ENCODE data around the gene PTPN4.

The PTPN4 gene

DNA sequence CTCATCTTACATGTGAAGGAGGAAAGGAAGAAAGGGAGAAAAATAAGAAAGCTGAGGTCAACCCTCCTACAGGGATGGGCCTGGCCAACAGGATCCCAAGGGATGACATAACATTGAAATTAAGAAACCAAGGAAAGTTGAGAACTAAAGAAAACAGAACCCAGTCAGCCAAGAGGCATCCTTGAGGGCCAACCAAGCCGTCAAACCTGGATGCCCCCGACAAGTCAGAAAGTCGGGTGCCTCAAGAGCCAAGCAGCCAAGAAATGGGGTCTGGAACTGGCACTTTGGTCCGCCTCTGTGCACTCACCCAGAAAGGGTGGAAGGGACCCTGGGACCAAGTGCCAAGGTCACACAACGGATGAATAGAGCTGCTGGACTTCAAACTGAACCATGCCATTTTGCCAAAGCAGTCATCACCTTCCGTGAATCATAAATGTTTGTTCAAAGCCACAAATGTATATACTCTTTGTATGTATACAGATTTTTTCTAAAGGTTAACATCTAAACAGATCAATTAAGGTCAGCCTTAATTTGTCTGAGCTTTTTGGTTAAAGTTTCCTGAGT, 27.0 kb upstream of the PTPN4 start:
- DNase-seq, result no peak

DNA sequence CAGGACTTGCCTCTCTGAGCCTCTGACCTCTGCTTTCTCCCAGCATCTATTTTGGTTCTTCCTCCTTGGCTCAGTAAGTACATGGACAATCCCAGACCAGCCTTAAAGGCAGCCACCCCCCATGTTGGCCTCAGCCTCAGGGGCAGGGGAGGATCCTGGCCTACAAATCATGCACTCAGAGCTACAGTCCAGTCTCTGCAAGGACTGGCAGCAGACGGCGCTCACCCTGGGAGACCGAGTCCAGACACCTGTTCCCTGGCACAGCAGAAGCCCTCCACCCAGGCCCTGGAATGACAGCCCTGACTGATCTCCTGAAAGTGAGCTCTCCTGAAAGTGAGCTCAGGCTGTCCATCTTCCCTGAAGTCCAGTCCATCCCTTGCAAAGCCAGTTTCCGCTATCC, 25.7 kb upstream of the PTPN4 start:
- no peak for DNase-seq

DNA sequence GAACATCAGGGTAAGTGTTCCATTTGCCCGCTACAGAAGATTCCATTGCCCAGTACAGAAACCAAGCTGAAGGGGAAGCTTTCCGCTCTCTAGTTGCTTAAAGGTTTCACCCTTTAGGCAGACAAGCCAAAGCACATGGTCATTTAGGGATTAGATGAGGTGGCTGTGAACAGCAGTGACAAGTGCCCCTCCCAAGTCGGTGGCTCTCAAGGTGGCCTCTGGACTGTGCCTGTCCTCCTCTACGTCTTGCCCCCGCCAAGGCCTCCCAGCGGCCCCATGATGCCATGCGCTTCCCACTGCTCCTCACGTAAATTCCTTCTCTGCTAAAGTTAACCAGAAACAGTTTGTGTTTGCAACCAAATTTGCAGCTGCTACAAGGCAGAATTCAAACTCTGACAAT, 24.2 kb upstream of the PTPN4 start:
- no peak for DNase-seq

DNA sequence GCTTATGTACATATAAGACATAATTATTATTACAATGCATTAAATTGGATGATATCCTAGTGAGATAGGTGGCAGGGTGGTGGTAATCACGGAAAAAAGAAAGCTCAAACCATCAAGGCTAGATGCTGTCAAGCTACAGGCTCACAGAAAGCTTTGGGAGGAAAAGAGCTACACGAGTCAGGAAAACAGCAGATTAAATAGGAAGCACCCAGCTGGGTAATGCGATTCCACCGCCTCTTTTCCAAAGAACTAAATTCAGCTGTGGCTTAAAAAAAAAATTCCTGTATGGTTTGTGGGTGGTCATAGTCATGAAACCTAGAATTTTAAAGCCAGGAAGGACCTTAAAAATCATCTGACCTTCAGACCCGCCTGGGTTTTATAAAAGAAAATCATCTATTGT, 23.7 kb upstream of the PTPN4 start:
- no peak for DNase-seq

DNA sequence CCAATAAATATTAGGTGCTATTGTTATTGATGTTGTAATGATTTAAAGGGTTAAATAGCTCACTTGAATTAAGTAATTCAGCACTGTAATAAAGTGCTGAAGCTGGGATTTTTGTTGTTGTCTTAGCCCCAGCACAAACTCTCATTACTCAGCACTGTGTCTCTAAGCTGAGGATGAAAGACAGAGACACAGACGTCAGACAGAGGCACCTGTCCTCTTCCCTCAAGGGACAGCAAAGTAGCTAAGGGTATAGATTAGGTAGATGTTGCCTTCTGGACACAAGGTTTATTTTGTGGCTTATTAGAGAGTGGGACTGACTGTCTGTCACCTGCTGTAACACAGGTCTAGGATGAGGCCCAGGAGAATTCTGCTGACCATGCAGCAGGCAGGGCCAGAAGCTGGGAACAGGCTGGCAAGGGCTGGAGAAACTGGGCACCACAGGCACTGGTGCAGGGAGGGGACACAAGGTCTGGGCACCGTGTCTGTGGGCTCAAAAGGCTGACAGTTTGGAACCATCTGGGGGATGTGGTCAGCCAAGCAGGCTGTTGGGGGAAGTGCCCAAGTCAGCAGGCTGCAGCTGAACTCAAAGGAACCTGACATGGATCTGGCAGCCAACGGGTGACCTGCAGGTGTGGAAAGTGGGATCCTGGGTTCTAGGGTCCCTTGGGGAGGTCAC, 20.0 kb upstream of the PTPN4 start:
- DNase-seq, result no peak

DNA sequence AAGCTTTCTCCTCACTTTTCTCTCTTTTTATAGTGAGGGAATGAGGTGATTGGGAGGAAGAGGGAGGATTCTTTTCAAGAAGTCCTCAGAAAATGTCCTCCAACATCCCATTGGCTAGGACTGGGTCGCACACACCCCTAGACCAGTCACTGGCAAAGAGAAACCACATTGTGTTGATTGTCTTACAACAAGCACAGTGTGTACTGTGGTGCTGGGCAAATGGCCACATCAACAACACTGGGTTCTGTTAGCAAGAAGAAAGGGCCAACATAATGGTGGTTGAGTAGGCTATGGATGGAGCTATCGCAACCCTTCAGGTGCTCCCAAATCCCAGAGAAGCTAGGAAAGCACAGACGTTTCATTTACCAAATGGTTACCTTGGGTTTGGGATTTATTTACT, 18.7 kb upstream of the PTPN4 start:
- DNase-seq, result no peak

DNA sequence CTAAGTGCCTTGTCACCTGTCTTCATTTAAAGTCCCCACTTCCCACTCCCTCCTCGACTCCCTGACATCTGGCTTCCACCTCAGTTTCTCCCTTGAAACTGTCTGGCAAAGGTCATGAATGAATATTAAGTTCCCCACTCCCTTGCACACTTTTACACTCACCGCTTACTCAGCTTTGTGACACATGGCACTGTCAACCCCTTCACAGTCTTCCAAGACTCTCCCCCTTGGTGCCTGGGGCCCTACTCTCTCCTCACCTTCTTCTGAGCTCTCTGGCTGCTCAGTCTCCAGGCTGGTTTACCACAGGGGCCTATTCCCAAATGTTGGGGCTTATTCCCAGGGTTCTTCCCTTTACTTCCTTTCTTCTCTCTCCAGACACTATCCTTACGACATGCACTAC, 17.9 kb upstream of the PTPN4 start:
- DNase-seq, result no peak

DNA sequence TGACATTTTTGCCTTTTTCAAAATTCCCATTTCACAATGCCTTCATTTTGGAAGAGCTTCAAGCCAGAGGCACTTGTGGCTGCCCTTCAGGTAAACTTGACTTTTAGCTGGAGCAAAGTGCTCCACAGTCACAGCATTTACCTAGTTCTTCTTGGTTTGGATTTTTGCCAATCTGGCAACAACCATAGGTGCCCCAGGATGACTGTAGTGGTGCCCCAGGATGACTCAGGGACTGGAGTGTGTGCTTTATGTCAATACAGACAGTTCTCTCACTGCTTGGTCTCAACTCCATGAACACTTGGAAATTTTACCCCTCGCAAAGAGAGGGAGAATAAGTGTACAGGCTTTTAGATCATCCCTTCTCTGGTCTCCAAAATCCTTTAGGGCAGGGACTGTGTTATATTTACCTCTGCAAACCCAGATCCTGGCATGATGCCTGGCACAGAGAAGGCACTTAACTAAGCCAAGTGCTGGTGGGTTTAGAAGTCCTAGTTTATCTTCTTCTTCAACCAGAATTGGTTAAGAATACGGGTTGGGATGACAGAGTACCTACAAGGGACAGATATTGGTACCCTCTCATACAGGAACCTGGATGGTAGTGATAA, 15.3 kb upstream of the PTPN4 start:
- no peak for DNase-seq

DNA sequence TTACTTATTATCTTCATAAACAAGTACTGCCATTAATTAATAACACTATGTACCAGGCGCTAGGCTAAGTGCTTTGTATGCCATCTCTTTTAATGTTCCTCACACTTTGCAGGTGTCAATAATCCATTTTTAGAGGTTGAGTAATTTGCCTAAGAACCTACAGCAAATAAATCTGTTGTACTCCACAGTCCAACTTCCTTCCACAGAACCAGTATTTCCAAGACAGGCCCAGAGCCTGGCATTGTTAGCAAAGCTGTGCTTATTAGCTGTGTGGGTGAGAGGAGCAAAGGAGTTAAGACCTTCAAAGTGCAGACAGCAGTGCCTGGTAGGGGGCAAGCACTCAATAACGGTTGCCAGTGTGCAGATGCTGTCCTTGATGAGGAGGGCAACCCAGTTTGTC, 14.2 kb upstream of the PTPN4 start:
- no peak for DNase-seq

DNA sequence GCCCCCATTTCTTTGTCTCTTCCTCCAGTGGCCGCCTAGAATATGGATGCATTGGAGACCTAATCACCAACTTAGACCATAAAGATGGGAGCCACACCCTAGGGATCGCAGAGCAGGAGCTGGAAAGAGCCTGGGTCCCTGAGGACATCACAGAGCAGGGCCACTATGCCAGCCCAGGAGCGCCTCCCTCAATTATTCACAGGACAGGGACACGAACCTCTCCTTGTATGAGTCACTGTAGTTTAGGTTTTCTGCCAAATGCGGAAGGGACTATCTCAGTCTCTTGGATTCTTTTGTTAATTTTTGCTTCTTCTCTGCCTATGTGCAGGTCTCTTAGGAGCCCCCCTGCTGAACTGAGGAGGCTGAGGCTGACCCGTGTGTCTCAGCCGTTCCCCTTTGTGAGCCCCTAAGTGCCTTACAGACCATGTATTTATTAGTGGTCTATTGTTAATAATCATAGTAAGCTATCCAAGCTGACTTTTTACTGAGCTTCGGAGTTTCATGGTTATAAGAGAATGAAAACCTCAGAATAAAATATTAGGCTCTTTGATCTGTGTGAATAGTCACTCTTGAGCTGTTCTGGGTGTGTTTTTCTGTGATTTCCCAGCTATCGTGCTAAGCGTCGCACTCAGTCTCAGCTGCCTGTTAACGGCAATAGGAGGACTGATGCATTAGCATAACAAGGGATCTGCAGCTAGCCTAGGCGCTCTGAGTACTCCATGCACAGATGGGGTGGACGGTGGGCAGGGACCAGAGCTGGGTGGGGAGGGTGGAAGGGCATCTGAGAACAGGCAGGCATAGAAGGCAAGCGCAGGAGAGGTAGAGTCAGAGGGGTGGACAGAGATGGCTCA, 12.7 kb upstream of the PTPN4 start:
- no peak for DNase-seq

DNA sequence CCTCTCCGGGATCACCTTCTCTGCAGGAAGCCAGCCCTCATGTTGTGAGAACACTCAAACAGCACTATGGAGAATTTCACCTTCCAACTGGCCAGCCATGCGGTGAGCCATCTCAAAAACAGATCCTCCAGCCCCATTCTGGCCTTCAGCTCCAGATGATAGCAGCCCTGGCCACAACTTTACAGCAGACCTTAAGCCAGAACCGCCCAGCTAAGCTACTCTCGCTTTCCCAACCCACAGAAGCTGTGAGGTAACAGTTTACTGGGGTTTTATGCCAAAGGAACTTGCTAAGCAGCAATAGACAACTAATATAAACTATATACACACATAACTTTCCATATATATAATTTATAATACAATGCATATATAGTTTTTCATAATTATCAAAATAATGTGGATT, 11.6 kb upstream of the PTPN4 start:
- DNase-seq, result no peak

DNA sequence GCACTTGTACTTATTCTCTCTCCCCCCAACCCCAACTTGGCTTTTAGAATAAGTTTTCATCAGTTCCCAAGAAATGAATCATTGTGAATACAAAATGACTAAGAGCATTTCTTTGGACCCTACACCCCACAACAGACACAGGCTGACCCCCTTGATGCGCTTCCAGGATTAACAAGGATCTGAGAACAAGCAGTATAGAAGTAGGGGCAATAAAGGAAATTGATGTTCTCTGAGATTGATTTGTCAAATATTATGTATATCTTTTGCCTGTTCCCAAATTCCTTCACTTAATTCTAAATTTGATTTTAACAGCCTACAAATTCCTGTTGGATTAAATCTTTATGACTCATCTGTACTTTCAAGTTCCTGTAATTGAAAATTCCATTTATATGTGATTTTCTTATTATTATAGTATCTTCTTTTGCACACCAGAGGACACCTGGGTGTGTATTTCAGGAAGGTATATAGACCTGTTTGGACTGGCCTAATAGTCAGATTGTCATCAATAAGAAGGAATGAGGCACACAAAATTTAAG, 10.2 kb upstream of the PTPN4 start:
- no peak for DNase-seq

DNA sequence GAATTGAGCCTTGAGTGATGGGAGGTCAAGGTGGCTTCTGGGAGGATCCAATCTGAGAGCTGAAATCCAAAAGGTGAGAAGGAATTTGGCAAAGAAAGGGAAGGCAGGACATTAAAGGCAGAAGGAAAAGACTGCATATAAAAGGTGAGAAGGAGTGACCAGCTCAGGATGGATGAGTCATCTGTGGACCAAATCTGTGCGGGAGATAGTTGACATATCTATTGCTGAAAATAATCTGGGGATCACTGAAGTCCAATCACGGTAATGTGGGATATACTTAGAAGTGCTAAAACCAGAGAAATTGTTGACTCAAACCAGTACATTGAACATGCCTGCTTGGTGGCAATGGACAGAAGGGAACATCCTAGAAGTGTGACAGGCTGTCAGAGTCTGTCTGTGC, 8.0 kb upstream of the PTPN4 start:
- no peak for DNase-seq

DNA sequence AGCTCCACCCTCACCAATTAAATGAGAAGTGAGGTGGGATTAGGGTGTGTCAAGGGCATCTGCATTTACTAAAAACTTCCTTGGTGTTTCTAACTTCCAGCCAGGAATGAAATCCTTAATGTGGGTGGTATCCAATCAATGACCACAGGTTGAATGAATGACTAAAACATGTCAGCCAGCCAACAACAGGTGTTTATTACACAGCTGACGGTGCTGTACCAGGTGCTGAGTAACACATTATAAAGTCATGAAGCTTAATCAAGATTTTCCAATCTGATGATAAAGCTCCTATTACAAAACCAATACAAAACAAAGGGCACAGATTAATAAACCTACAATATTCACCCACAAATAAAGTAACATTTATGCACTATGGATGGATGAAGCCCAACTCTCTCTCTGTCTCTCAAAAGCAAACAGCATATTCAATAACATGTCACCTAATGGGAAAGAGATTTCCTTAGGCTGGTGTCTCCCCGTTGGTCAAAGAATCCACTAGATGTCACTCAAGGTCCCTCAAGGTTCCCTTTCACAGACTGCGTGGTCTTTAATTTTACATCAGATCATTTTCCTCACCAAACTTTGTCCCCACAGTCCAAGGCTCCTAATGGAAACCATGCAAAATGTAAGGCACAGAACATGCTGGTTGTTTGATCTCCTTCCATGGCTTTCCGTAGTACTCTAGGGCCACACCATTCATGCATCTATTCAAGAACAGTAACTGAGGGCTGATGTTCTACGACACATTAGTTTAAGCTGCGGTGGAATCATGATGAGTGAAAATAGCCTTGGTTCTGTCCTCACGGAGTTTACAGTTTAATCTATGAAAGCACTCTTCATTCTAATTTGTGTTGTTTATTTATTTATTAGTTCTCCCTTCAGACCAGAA, 6.4 kb upstream of the PTPN4 start:
- DNase-seq, result peak in 1 of 2 experiments; percentile 16

DNA sequence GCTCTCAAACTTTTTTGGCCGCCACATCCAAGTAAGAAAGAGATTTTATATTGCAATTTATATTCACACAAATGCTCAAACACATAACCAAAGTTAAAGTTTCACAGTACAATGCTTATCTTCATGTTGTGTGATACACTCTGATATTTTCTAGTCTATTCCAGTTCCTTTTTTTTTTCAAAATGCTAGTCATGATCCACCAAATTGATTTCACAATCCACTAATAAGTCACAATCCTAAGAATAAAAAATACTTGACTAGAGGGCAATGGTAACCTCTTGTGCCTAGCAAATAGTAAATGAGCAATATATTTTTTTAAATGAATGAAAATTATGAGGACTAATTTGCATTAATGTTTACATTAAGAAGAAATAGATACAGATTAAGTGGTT, 5.8 kb upstream of the PTPN4 start:
- no peak for DNase-seq

DNA sequence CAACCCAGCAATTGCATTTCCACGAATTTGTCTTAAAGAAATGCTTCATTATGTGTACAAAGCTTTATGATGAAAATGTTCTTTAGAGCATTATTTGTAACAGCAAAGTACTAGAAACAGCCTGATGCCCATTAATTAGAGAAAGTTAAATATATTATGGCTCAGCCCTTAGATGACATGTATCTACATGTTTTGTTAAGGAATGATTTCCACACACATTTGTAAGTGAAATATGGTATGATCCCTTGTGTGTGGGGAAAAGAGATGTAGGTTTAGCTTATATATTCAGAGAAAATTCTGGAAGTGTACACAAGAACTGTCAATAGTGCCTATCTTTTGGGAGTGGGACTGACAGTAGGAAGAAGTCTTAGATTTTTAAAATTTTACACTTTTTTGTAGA, 3.8 kb upstream of the PTPN4 start:
- no peak for DNase-seq

DNA sequence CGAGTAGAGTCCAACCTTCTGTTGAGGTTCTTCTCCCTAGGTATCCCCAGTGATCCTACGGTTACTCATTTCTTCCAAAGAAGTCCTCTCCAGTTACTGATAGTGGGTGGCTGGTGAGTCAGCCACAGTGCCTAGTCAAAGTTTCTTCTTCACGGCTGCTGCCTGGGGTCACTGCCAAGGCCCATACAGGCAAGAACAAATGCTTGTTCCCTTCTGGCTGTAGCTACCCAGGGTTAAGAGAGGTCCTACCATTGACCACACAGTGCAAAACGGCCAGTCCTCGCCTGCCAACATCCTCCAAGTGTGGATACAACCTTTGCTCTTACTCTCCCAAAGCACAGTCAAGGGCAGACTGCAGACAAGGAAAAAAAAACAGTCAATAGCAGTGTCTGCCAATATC, 2.9 kb upstream of the PTPN4 start:
- DNase-seq, result peak; percentile 34 to 56

DNA sequence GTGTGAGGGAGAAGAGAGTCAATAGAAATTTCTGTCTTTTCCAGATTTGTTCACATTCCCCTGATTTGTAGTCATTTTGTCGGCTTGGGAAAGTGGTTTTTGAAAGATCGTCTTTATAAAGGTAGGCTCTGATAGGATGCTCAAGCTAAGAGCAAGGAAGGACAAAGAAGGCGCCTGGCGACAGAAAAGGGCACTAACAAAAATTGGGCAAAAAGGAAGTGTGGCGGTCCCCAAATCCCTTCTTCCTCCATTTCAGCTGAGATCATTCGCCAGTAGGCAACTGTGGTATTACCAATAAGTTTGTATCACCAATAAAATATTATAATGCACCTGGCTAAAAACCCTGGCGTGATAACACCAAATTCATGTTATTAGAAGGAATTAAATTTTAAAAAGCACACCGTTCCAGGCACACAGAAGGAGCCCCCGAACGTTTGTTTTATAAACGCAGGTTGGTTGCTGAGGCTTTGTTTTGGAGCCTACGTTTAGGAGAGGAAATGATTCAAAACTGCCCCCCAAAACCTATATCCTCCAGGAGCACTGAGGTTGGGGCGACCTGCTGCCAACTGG, 756 bp upstream of the PTPN4 start:
- DNase-seq, result no peak

DNA sequence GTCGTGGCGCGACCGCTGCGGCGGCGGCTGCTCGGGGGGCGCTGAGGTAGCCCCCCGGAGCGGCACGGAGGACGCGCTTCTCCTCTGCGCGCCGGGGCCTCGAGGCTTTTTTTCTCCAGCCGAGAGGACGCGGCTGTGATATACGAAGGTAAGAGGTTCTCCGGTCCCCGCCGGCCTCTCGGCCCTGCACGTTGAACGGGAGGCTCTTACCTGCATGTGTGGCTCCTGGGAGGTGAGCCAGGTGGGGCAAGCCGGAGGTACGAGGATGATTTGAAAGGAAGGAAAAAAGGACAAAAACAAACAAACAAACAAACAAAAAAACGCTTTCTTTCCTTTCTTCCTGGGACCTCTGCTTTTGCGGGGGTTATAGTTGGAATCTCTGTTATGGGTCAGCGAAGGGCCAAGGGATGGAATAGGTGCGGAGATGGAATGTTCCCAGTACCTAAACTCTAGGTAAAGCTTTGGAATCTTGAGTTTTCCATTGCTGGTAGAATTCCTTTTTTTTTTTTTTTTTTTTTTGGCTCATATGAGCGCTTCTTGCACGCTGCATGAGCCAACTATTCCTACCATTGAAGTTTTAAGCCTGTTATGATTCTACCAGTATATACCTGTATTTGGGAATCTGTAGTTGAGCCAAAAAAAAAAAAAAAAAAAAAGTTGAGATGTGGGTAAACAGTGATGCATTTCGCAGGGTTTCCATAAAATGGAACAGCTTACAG, 674 bp downstream of the PTPN4 start:
- DNase-seq, result peak in 1 of 2 experiments; percentile 4

DNA sequence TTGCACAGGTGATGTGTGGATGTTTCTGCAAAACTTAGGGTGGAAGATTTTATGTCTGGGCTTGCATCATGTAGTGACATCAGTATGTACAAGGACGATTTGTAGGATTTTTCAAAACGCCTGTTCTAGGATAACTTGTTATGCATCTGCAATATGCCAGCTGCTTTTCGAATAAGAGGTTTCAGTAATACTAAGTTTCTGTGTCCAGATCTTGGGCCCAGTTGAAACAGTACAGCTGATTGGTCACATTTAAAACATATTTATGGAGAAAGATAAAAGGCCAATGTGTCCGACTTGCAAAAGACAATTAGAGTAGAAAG, 1.2 kb downstream of the PTPN4 start:
- no peak for DNase-seq

DNA sequence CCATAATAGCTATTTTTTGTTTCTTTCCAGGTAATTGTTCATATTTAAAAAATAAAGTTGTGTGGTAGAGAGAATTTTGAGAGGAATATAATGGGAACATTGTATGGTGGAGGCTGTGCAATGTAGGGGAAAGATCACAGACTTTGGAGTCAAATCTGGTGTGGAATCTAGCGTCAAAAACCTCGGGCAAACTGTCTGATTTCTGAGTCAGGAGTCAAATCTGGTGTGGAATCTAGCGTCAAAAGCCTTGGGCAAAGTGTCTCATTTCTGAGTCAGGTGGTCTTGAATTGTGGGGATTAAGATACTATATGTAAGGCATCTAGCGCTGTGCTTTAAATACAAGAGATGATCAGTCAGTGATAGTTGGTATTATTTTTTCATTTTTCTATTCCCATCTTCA, 5.1 kb downstream of the PTPN4 start:
- no peak for DNase-seq
